Right renal cortex interstitium (tissue), 3 donors: ENCODE results near the gene FRMPD2. TPM values are rescaled to one million over a fixed set of nuclear protein-coding genes. Genes with fewer than 3 reads are reported as not detected.
"Not testable (repeated sequence)": the region's sequence is repeated elsewhere in the genome, so short reads cannot be mapped to it uniquely, and the experiment has no call there.

Source experiments
- DNase-seq, 3 donors: peaks; one replicate each; pipeline ENCODE4 v3.0.0-alpha.2; 2013; ENCODE audit warnings: low read depth in 3 of 3, low spot score in 2 of 3
- polyA plus RNA-seq, 3 donors: library from polyadenylated mRNA; unstranded; fragments of 120-200 nt; gene quantifications; one replicate each; pipeline ENCODE4 v1.2.1, GENCODE V29; 2013; ENCODE audit not compliant: insufficient read length in 3 of 3

The FRMPD2 gene
- polyA plus RNA-seq, 3 donors: 0.55 to 0.72 (median 0.57) TPM

DNA sequence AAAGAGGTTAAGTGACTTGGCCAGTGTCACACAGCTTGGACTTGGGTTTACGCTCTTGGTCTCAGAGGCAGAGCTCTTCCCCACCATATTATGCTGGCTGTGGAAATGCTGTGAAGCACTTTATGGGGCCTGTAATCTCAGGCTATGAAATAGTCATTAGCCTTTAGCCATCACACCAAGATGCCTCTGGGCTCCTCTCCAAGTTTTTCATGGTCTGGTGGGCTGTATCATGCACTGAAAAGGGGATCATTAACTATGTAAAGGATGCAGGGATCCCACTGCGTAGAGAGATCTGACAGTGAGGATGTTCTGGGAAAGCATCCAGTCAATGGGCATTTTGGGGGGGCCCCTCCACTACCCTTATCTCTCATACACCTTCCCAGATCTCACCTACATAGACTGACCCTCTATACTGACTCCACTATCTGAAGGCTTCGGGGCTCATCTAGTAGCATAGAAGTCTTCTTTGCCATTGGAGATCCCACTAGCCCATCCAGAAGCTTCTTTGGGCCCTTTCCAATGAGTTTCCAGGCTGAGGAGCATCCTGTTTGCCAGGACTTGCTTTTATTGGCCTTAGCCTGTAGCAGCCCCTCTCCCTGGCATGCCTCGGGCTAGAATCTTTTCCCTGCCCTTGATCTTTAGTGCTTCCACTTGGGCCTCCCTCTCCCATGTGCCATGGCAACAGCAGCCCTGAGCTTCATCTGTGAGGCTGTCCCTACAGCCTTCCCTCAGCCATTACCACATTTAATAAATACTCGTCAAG, 19.6 kb downstream of the FRMPD2 start:
- DNase-seq: no peak

DNA sequence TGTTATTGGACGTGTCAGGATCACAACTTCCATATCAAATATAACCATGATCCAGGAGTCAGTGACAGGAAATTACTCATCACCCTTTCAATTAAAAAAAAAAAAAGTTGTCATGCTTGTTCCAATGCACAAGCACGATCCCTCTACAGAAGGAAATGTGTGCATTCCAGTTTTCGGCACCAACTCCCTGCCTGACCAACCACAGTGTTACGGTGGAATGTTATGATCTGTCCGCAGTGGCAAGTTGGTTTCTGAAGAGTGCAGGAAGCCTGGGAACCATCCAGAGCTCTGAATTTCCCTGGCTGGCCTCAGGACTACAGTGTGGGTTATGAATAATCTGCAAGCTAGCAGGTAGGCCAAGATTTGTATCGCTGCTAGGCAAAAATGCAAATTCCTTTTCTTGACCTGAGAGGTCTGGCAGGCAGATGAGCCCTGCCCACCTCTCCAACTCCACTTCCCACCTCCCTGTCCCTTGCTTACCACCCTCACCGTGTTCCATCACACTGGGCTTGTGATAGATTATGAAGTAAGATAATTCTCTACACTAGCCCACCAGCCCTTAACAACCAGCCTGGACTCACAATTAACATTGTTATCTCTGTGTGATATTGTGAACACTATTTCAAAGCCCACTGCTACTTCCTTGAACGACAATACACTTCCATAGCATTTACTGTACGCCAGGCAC, 20.4 kb downstream of the FRMPD2 start:
- DNase-seq: no peak

DNA sequence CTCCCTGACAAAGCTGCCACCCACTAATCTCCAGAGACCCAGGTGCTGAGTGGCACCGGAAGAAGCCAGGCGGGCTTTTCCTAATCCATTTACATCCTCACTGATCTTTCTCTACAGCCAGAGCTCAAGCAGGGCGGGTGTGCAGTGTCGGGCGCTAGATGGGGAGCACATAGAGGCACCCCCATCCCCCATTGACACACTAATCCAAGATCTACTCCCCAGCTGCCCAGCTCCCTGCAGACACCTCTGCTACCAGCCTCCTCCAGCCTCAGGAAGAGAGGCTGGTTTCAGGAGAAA, 22.2 kb downstream of the FRMPD2 start:
- no peak for DNase-seq

DNA sequence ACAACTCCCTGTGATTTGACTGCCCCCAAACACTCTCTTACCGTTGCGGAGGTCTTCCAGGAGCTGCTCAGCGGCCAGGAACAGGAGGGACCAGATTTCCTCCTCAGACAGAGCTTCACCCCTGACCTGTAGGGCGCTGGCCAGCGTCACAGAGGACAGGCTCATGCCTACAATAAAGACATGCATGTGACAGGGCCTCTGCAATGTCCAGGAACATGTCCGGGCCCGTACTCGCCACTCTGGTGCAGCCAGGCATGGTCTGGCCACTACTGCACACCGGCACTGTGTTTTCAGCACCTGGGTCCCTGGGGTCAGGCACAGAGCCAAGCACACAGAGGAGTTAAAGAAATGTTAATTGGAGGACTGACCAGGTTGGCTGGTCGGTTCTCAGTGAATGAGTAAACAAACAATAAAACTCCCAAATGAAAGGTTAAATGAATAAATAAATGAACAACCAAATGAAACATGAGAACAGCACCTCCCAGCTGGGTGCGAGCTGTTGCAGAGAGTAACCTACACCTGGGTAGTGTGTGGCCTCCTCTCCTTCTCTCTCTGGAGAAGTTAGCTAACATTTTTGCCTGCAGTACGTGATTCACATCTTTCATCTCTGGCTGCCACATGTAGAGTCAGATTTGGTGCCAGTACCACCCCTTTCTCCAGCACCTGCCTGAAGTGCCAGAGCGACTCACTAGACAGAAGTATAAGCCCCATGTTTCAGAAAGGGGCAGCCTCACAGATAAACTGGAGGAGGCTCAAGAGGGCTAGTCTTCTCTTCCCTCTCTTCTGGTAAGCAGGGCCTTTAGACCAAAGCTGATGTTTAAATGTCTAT, 22.8 kb downstream of the FRMPD2 start:
- peak in 2 of 3 donors; percentile 10 to 18 for DNase-seq

DNA sequence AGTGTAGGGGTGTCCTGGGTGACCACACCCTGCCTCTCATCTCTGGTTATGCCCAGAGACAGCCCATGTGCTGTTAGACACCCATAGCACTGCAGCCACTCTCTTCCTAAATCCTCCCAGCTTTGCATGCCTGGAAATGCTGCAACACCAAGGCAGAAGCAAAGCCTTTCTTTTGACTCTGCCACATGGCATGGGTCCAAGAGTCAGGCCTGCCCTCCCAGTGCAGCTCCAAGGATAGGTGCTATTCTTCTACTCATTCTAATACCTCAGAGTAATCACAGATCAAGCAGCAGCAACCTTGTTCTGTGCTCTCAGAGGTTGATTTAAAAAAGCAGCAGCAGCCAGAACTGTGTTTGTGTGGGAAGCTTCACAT, 23.4 kb downstream of the FRMPD2 start:
- no peak for DNase-seq

DNA sequence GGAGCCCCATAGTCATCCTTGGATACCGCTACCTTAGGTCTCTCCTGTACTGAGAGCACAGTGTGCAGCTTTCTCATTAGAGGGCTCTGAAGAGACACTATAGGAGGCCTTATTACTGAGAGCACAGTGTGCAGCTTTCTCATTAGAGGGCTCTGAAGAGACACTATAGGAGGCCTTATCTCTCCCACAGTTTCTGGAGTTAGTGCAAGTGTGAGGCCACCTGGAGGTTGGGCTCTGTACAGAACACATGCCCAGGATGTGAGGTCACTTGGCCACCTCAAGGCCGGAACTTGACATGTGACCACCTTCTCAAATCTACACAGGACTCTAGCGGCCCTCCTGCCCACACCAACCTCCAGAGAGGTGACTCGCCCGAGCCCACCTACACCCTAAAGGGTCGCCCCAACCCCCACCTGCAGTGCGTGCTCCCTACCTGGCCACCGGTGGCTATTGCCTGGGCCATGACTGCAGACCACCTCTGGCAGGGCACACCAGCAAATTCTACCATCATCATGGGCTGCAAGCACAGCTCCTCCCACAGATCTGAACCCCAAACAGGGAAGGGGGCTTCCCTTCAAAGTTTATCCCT, 24.6 kb downstream of the FRMPD2 start:
- no peak for DNase-seq

DNA sequence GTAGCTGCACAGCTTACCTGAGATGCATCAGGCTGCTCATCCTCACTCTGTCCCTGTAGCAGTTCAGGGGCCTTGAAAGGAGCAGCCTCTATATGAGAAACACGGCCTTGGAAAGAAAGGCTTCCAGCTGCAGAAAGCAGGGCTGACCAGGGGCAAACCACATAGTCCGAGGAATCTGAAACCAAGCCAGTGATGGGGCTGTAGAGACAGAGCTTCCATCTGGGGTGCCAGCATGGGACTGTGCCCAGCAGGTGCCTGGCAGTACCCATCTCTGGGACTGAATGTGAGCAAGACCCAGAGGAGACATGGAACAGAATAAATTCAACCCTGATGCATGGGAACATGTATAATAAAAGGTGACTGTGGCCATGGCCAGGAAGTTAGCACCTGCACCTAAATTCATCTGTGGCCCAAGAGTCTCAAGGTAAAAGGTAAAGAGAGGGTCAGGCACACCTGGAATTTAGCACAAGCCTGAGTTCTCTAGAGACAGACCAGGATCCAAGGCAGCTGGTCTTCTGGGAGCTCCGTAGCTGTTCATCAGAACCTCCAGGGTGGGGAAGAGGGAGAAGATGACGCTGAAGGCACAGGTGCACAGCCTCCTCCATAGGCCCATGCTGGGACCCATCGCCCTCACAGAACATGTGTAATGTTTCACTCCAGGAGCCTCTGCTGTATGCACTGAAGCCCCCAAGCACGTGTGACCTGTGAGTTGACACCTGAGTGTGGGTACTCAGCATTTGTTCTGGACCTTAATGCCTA, 25.3 kb downstream of the FRMPD2 start:
- no peak for DNase-seq

DNA sequence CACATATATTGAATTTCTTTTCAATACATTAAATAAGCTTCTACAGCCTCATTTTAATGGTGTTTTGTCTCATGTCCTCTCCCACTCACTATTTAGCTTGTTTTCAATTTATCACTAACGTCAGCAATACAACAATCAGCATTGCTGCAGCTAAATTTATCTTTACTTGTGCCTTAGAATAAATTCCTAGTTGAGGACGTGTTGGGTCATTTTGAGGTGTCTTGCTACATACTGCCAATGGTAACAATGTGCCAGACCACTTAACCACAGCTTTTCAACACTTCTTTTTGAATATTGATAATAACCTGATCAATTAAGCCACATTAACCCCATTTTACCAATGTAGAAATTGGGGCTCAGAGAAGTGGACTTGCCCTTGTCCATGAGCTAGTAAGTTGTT, 26.0 kb downstream of the FRMPD2 start:
- DNase-seq: no peak

DNA sequence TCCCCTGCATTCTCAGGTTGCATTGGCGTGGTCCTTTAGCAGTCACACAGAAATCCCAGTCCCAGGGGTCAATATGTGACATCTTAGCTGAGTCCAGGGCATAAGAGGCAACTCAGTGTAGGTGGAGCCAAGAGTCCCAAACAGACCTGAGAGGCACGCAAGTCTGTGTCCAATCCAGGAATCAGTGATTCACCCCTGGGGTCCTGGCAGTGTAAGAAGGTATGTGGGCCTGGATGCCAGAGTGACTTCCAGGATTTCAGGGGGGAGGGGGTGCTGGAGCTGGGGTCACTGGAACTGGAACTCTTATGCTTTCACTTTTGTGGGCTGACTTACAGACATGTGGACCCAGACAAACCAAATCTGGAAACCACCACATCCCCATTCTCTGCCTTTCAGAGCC, 26.8 kb downstream of the FRMPD2 start:
- no peak for DNase-seq

DNA sequence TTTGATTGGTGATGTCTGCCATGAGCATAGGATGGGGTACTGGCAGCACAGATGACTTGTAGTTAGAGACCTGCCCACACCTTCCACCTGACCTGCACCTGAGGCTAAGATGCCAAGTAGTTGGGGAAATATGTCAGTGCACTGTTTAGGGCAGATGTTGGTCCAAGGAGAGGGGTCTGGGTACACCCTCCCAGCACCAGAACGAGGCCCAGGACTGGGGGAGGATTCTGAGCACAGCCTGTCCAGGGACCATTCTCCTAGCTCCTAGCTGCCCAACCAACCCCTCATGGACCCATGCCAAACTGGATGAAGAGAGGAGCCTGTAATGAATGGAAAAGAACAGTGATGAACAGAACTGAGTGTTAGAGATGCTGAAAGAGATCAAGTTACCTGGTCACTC, 28.0 kb downstream of the FRMPD2 start:
- DNase-seq: no peak

DNA sequence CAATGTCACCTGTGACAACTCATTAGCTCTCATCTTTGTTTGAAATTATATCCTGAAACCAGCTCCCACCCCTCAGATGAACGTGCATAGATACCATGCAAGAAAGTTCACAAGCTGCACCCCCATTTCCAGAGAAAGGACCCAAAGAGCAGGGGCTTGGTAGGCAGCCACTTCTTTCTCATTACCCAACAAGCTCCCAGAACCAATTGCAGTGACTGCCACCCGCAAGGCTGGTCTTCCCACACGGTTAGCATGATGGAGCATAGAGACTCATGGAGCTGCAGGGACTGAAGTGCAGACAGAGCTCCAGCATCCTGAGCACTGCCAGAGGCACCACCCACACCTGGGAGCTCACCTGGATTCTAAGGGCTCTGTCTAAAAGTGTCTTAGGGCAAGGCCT, 28.5 kb downstream of the FRMPD2 start:
- DNase-seq: no peak

DNA sequence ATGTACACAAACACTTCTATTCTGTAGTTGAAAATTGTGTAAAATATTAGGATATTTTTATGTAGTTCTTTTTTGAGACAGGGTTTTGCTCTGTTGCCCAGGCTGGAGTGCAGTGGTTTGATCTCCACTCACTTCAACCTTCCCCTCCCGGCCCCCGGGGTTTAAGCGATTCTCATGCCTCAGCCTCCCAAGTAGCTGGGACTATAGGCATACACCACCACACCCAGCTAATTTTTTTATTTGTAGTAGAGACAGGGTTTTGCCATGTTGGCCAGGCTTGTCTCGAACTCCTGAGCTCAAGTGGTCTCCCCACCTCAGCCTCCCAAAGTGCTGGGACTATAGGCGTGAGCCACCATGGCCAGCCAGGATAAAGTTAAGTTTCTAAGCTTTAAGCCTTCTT, 30.6 kb downstream of the FRMPD2 start:
- DNase-seq: not testable (repeated sequence)

DNA sequence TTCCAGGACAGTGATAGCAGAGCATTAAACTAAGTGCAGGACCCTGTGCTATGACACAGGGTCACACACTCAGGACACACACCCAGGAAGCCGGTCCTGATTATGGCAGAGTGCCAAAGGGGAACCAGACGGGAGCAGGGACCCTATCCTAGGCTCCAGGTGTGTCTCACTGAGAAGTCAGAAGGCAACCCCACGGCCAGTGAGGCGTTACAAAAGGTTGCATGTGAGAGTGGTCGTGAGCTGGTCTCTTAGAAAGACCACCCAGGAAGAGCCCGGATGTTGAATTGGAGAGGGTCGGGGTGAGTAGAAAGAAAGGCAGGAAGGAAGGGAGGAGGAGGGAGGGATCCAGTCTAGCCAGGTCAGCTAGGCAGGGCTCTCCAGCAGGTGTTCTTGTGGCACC, 31.0 kb downstream of the FRMPD2 start:
- DNase-seq: no peak

DNA sequence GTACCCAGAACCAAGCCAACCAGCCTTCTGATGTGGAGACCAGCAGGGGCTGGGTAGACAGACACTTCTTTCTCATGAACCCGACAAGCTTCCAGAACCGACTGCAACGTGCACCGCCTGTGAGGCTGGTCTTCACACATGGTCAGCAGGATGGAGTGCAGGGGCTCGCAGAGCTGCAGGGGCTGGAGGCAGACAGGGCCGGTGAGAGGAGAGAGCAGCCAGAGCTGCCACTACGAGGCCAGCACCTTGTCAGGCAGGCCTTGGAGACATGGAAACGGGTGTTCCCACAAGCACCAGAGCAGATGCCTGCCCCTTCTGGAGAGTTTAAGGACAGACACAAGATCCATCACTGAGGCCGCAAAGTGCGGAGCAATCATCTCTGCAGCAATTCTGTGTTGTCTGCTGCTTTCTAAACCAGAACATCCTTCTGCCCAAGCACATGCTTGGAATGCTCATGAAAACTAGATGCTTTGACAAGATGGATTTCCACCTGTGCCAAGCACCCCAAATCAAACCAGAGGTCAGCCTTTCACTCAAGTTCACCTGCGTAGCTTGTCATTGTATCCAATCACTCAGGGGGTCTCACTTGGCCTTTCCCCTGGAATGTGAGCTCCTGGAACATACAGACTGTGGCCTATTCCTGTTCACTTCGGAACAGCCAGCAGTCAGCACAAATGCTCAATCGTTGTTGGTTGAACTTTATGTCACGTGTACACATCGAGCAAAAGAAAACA, 32.2 kb downstream of the FRMPD2 start:
- DNase-seq: no peak

DNA sequence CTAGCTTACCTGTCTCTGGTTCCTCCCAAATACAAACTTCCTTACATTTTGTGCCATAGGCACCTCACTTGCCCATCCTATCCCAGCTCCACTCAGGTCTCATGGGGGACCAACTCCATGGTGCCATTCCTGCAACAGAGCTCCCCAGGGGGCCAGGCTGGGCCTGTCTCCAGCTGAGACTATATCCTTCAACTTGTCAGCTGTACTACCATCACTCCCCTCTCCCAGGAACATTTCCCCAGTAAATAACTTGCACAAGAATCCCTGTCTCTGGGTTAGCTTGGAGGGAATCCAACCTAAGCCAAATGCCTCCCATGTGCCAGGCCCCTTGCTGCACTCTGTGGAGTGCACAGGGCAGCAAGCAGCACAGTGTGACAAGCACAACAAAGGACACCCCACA, 33.2 kb downstream of the FRMPD2 start:
- no peak for DNase-seq

DNA sequence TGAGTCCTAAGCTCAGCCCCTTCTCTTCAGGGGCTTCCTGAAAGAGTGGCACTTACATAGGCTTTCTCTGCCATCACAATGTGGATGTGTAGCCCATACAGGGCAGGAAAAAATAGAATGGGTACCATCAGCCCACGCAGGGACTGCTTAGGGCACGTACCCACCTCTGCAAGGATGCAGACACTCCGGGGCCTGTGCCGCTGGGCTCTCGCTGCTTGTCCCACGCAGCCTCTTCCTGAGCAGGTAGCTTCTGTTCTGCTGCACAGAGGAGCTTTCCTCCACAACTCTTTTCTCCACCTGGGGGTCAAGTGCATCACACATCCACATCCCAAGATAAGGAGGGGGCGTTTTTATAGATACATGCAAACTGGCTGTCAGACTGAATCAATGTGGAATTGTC, 34.3 kb downstream of the FRMPD2 start:
- DNase-seq: no peak

DNA sequence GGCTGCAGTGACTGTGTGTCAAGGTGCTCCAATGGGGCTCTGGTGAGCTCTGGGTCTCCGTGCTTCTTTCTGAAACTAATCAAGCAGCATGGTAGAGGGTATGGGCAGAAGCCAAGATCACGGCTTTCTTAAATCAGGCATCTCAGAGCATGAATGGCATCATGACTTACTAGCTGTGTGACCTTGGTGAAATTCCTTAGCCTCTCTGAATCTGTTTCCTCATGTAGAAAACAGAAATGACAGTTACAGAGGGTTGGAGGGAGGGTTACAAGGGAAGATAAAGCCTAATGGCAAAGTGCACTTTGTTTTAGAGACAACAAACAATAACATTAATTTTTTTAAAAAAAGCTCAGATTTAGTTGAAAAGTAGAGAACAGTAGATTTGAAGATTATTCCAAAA, 34.9 kb downstream of the FRMPD2 start:
- no peak for DNase-seq

DNA sequence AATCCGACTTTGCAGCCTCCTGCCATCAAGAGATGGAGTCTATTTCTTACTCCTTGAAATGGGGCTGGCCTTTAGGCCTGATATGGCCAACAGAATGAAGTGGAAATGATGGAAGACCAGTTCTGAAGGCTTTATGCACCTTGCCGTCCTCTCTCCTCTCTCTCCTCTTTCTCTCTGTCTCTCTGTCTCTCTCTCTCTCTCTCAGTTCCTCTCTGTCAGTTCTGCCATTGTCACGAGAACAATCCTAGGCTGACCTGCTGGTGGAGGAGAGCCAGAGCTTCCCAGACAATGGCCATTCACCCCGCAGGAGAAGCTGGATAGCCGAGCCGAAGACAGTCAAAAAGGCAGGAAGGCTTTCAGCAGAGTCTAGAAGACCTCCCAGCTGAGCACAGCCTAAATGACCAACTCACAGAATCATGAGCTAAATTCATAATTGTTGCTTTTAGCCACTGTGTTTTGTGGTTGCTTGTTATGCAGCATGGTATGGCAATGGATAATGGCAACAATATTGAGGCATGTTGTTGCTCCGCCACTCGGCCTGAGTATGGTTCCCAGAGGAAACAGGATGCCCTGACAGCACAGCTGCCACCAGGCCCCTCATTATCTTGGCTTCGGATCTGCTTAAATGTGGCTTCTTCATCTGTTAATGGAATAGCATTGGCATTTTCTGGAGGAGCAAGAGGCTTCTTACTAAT, 35.5 kb downstream of the FRMPD2 start:
- no peak for DNase-seq
